ENCODE results near the gene WDFY4. TPM values are rescaled to one million over a fixed set of nuclear protein-coding genes. Genes with fewer than 3 reads are reported as not detected.

Gene WDFY4
- total and polyA plus RNA-seq, 2 donors (not counting 3 experiments of a cell fraction or from before 2014, with no cell fraction given) = 10.1 to 10.2 TPM

- H3K4me2 ChIP-seq (ENCODE audit: insufficient read depth, low read length) = no peak overlapping the region
- no peaks in the 10 kb centered on the region for H4K20me1 ChIP-seq (replicated peaks; ENCODE audit: control insufficient read depth, extremely low read depth, insufficient read depth, low read length)
- H2AFZ ChIP-seq (ENCODE audit: low read depth, low read length) = no peak overlapping the region
- H3K79me2 ChIP-seq (ENCODE audit: control insufficient read depth, insufficient read depth, low read length) = no peaks in the 10 kb centered on the region
- no peaks in the 10 kb centered on the region for H3K36me3 ChIP-seq (ENCODE audit: control insufficient read depth in 2 of 2, extremely low read depth in 1 of 2, insufficient read depth in 2 of 2, low read length in 2 of 2)
- FAIRE-seq (no peak), DNase-seq (ENCODE audit: low read depth, low spot score) (no peak)
- H3K4me1 ChIP-seq (ENCODE audit: control insufficient read depth, extremely low read depth, insufficient read depth, low read length) = no peaks in the 10 kb centered on the region
- no peak overlapping the region for H3K27ac ChIP-seq (ENCODE audit: insufficient read depth, low read depth, low read length)
- ChIA-PET POLR2A (no interaction called here), CTCF (interaction anchor here (1.0 kb wide), 1 partner anchor 11 kb away, joined by 3 read pairs; no protein-coding TSS in a partner anchor)
- no TSS peak for BruUV-seq (replicated peaks)
- H3K9me1 ChIP-seq (replicated peaks; ENCODE audit: control insufficient read depth, extremely low read depth, insufficient read depth, low read length) = no peaks in the 10 kb centered on the region
- H3K4me3 ChIP-seq (replicated peaks in 1 of 3; ENCODE audit: insufficient read depth in 1 of 3, low read depth in 1 of 3, low read length in 3 of 3) = no peak overlapping the region
- TF ChIP-seq EZH2 (IDR thresholded peaks at IDR 0.05; ENCODE audit: borderline replicate concordance, low read depth, low read length, severe bottlenecking) (no peak), MAX (IDR thresholded peaks at IDR 0.05; ENCODE audit: insufficient read depth, insufficient read length) (no peak), CTCF (IDR thresholded peaks at IDR 0.05; ENCODE audit: extremely low read depth in 1 of 2, insufficient read depth in 1 of 2, low read depth in 1 of 2, low read length in 2 of 2) (no peak), FOS (IDR thresholded peaks at IDR 0.05; ENCODE audit: borderline replicate concordance, insufficient read depth, low read length) (no peak), MYC (IDR thresholded peaks at IDR 0.05; ENCODE audit: low read depth, low read length) (no peak)
- dilution Hi-C loops (cut with MboI; ENCODE audit: extremely low pct_ligation_motif_present, low sequenced_read_pairs) = no loop called here
- intact Hi-C loops (cut with micrococcal nuclease) = no loop called here
- H3K9me3 ChIP-seq (replicated peaks; ENCODE audit: control insufficient read depth, insufficient read depth, low read length) = no peaks in the 10 kb centered on the region
- no peaks in the 10 kb centered on the region for H3K27me3 ChIP-seq (ENCODE audit: control insufficient read depth in 2 of 2, insufficient read depth in 2 of 2, low read length in 2 of 2)
- no peak overlapping the region for H3K9ac ChIP-seq (replicated peaks; ENCODE audit: extremely low read depth, insufficient read depth, low read length)
These were observed 299.1 kb downstream of the WDFY4 start for GRCh38 chr10:48983648-48984351.
